CD14-positive monocyte (primary cell): ENCODE measurements around the gene CIZ1. TPM values are rescaled to one million over a fixed set of nuclear protein-coding genes. Genes with fewer than 3 reads are reported as not detected.
"Not testable (repeated sequence)": the region's sequence is repeated elsewhere in the genome, so short reads cannot be mapped to it uniquely, and the experiment has no call there.

Experiments used
- DNase-seq, 3 donors: peaks; one replicate each; pipeline ENCODE4 v3.0.0-alpha.2; 2011 to 2022
- H2AFZ ChIP-seq: 2 replicates; pipeline ENCODE4 v1.6.0; 2012; ENCODE audit warnings: mild to moderate bottlenecking, low read depth, low read length, inconsistent platforms; ENCODE audit not compliant: insufficient read depth, poor library complexity, severe bottlenecking
- H3K27ac ChIP-seq, 2 donors: 1 replicate in 1 of 2; 2 replicates in 1 of 2; pipeline ENCODE4 v1.5.1; 2012 to 2013; ENCODE audit warnings: low read length in 2 of 2, control low read depth in 1 of 2, inconsistent platforms in 1 of 2, low read depth in 1 of 2, mild to moderate bottlenecking in 1 of 2
- H3K27me3 ChIP-seq, 2 donors: one replicate each; pipeline versions ENCODE4 v1.6.0 to v1.6.1; 2011 to 2013; ENCODE audit warnings: low read length in 2 of 2; ENCODE audit not compliant: control insufficient read depth in 2 of 2, insufficient read depth in 2 of 2
- H3K36me3 ChIP-seq, 2 donors: replicated peaks in 1 of 2; 1 replicate in 1 of 2; 2 replicates in 1 of 2; pipeline versions ENCODE4 v1.5.1 to v1.6.1; 2012 to 2013; ENCODE audit warnings: low read length in 2 of 2, control low read depth in 1 of 2, inconsistent platforms in 1 of 2, mild to moderate bottlenecking in 1 of 2; ENCODE audit not compliant: insufficient read depth in 2 of 2, control insufficient read depth in 1 of 2
- H3K4me1 ChIP-seq, 2 donors: 1 replicate in 1 of 2; 2 replicates in 1 of 2; pipeline versions ENCODE4 v1.5.1 to v1.6.1; 2012 to 2013; ENCODE audit warnings: low read length in 2 of 2, control low read depth in 1 of 2, inconsistent platforms in 1 of 2, mild to moderate bottlenecking in 1 of 2, moderate library complexity in 1 of 2; ENCODE audit not compliant: insufficient read depth in 2 of 2, control insufficient read depth in 1 of 2
- H3K4me2 ChIP-seq: replicated peaks from 2 replicates; pipeline ENCODE3; 2012; ENCODE audit warnings: low read length, moderate library complexity, mild to moderate bottlenecking; ENCODE audit not compliant: poor library complexity, severe bottlenecking; ENCODE audit errors: extremely low read depth
- H3K4me3 ChIP-seq, 3 experiments: fragments of 200-600 bp in 1 of 3; sonication (generic) in 1 of 3; replicated peaks in 1 of 3; 1 replicate in 2 of 3; 2 replicates in 1 of 3; pipeline ENCODE4 v1.5.1; 2011 to 2013; ENCODE audit warnings: low read length in 3 of 3, mild to moderate bottlenecking in 3 of 3, control low read depth in 2 of 3, low read depth in 2 of 3, inconsistent platforms in 1 of 3, moderate library complexity in 1 of 3
- H3K79me2 ChIP-seq: 2 replicates; pipeline ENCODE4 v1.6.0; 2012; ENCODE audit warnings: mild to moderate bottlenecking, control low read depth, inconsistent platforms, low read length, moderate library complexity; ENCODE audit not compliant: insufficient read depth
- H3K9ac ChIP-seq: 2 replicates; pipeline ENCODE4 v1.6.0; 2017; ENCODE audit warnings: low read length, mild to moderate bottlenecking; ENCODE audit not compliant: insufficient read depth, poor library complexity, severe bottlenecking
- H3K9me3 ChIP-seq, 2 donors: replicated peaks in 1 of 2; 1 replicate in 1 of 2; 2 replicates in 1 of 2; pipeline versions ENCODE4 v1.5.1 to v1.6.1; 2012 to 2013; ENCODE audit warnings: low read length in 2 of 2, control low read depth in 1 of 2; ENCODE audit not compliant: control insufficient read depth in 1 of 2, insufficient read depth in 1 of 2
- H4K20me1 ChIP-seq: 2 replicates; pipeline ENCODE4 v1.6.0; 2012; ENCODE audit warnings: mild to moderate bottlenecking, low read length, control low read depth, moderate library complexity; ENCODE audit not compliant: insufficient read depth
- H3K27ac Mint-ChIP-seq, 7 donors: one replicate each; pipeline ENCODE4 v1.8.0; 2020; ENCODE audit warnings: mild to moderate bottlenecking in 7 of 7, mixed read lengths in 7 of 7, moderate library complexity in 6 of 7, inconsistent platforms in 2 of 7
- H3K27me3 Mint-ChIP-seq, 3 donors: one replicate each; pipeline ENCODE4 v1.8.0; 2021 to 2022; ENCODE audit warnings: low read depth in 3 of 3, mild to moderate bottlenecking in 3 of 3, mixed read lengths in 3 of 3, moderate library complexity in 3 of 3, inconsistent platforms in 1 of 3
- H3K36me3 Mint-ChIP-seq, 2 donors: one replicate each; pipeline ENCODE4 v1.8.0; 2020; ENCODE audit warnings: mixed read lengths in 2 of 2, inconsistent platforms in 1 of 2, mild to moderate bottlenecking in 1 of 2
- H3K4me1 Mint-ChIP-seq: one replicate; pipeline ENCODE4 v1.8.0; 2020; ENCODE audit warnings: mild to moderate bottlenecking, mixed read lengths
- H3K4me3 Mint-ChIP-seq, 2 donors: one replicate each; pipeline ENCODE4 v1.8.0; 2020; ENCODE audit warnings: mild to moderate bottlenecking in 2 of 2, mixed read lengths in 2 of 2, moderate library complexity in 1 of 2
- H3K9me3 Mint-ChIP-seq, 7 donors: one replicate each; pipeline ENCODE4 v1.8.0; 2020 to 2022; ENCODE audit warnings: mixed read lengths in 7 of 7, mild to moderate bottlenecking in 6 of 7, moderate library complexity in 6 of 7, inconsistent platforms in 2 of 7
- WGBS: methylation state at CpG from one replicate; pipeline ENCODE4 v1.1.5; 2013; ENCODE audit warnings: missing lambda C conversion rate; ENCODE audit not compliant: insufficient coverage; 5-methylcytosine and 5-hydroxymethylcytosine counted together
- intact Hi-C, 2 donors: fragments of 100-400 bp; cut with micrococcal nuclease; formaldehyde crosslinking; loops; one replicate each; pipeline versions ENCODE4 v1.15.0 to v1.15.1; 2023
- polyA plus RNA-seq, 3 donors: library from polyadenylated mRNA; depleted of rRNA in 1 of 3; unstranded in 2 of 3; stranded (reverse) in 1 of 3; fragments of 300-500 nt in 2 of 3; fragments of >200 nt in 1 of 3; fragmentation: Illumina TruSeq in 2 of 3; gene quantifications; 1 replicate in 2 of 3; 2 replicates in 1 of 3; pipeline ENCODE4 v1.2.3, GENCODE V29; 2012 to 2021
- TF ChIP-seq, protein P1 (sequence below): fragments of 200-600 bp; IDR thresholded peaks from one replicate; pipeline ENCODE4 v1.8.0; 2022; ENCODE audit warnings: antibody characterized with exemption, mild to moderate bottlenecking

Gene CIZ1
- polyA plus RNA-seq, 3 donors = 3.4 to 53.7 (median 5.9) TPM

DNA sequence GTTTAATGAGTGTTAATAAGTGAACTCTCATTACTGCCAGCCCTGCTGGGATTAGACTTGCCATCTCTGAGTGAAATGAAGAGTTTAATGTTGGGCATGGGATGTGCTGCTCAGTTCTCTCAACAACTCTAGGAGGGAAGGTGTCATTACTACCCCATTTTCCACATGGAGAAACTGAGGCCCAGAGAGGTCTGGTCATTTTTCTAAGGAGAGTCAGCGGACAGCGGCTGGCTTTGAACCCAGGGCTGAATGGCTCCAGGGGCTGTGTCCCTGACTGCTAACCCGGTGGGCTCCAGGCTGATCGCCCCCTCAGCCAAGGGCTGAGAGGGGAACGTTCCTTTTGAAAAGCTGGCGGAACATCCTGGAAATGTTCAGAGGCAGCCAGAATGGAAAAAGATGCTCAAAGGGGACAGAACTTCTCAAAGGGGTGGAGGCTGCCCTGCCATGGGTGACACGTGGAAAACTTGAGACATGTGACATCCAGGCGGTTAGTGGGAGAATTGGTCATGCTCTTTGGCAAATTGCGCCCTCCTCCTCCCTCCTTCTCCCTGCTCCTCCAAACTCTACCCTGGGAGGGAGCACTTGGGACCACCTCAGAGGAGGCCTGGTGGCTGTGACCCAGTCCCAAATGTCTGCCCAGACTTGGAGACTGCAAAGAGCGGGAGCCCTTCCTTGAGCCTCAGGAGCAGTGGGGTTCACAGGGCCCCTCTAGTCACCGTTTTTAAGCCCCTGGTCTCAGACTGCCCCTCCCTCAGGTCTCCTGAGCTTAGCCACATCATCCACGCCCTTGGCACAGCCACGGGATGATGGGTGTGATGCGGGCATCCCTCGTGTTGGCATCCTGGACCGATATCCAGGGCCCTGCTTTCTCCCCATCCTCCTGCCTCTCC lies 40.5 kb upstream of the CIZ1 start:
- no peak overlapping the region for H2AFZ ChIP-seq
- no peak overlapping the region for H3K4me2 ChIP-seq
- peaks cover 0 to 5% (median 0%) of the 10 kb centered on the region in 7 donors for H3K9me3 Mint-ChIP-seq
- H3K9ac ChIP-seq = no peak overlapping the region
- no peak for DNase-seq
- WGBS = 84% methylated on average over 13 of the region's 16 CpGs
- peaks cover 1 to 7% (median 2%) of the 10 kb centered on the region in 3 donors for H3K27me3 Mint-ChIP-seq
- TF ChIP-seq, protein P1, sequence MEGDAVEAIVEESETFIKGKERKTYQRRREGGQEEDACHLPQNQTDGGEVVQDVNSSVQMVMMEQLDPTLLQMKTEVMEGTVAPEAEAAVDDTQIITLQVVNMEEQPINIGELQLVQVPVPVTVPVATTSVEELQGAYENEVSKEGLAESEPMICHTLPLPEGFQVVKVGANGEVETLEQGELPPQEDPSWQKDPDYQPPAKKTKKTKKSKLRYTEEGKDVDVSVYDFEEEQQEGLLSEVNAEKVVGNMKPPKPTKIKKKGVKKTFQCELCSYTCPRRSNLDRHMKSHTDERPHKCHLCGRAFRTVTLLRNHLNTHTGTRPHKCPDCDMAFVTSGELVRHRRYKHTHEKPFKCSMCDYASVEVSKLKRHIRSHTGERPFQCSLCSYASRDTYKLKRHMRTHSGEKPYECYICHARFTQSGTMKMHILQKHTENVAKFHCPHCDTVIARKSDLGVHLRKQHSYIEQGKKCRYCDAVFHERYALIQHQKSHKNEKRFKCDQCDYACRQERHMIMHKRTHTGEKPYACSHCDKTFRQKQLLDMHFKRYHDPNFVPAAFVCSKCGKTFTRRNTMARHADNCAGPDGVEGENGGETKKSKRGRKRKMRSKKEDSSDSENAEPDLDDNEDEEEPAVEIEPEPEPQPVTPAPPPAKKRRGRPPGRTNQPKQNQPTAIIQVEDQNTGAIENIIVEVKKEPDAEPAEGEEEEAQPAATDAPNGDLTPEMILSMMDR = no peak
- no peaks in the 10 kb centered on the region for H3K27me3 ChIP-seq
- no peak overlapping the region for H3K4me3 ChIP-seq
- intact Hi-C loops = no loop called here
- no peak overlapping the region for H3K27ac Mint-ChIP-seq
- no peaks in the 10 kb centered on the region for H3K9me3 ChIP-seq
- H3K4me3 Mint-ChIP-seq = no peak overlapping the region
- H4K20me1 ChIP-seq = no peaks in the 10 kb centered on the region
- H3K36me3 ChIP-seq = no peaks in the 10 kb centered on the region
- no peaks in the 10 kb centered on the region for H3K79me2 ChIP-seq
- H3K4me1 Mint-ChIP-seq = peaks cover 4% of the 10 kb centered on the region
- peaks cover 3 to 4% of the 10 kb centered on the region in 2 donors for H3K4me1 ChIP-seq
- no peaks in the 10 kb centered on the region for H3K36me3 Mint-ChIP-seq
- H3K27ac ChIP-seq = no peak overlapping the region

DNA sequence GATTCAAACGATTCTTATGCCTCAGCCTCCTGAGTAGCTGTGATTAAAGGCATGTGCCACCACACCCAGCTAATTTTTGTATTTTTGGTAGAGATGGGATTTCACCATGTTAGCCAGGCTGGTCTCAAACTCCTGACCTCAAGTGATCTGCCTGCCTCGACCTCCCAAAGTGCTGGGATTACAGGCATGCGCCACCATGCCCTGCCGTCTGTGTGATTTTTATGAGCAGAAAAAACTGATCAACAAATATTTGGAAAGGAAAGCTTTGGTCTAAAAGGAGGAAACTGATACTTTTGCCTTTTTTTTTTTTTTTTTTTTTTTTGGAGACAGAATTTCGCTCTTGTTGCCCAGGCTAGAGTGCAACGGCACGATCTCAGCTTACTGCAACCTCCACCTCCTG lies 39.5 kb upstream of the CIZ1 start:
- H4K20me1 ChIP-seq, H3K4me1 ChIP-seq, H3K27me3 ChIP-seq, H3K9me3 Mint-ChIP-seq, H3K27me3 Mint-ChIP-seq, H2AFZ ChIP-seq, H3K27ac ChIP-seq, DNase-seq, H3K4me3 ChIP-seq, H3K4me3 Mint-ChIP-seq, intact Hi-C loops, H3K4me2 ChIP-seq, H3K9ac ChIP-seq, H3K79me2 ChIP-seq, H3K36me3 Mint-ChIP-seq, H3K9me3 ChIP-seq, H3K36me3 ChIP-seq: not testable (repeated sequence)
- Mint-ChIP-seq H3K27ac (peak overlapping the region in 1 of 7 donors; percentile 24), H3K4me1 (peaks cover 12% of the 10 kb centered on the region)
- 90% methylated on average over 2 of the region's 7 CpGs for WGBS
